Aorta (tissue), 5 donors: ENCODE measurements around the gene SMARCA2. TPM values are rescaled to one million over a fixed set of nuclear protein-coding genes. Genes with fewer than 3 reads are reported as not detected.

ENCODE experiments used
- ATAC-seq: fragments of 200-7000 bp; cut with Tn5 transposase; one replicate; pipeline ENCODE4 v1.9.1; 2022; ENCODE audit warnings: moderate library complexity; ENCODE audit not compliant: low FRiP score
- DNase-seq, 2 donors: peaks; one replicate each; pipeline ENCODE4 v3.0.0-alpha.2; 2020
- H3K27ac ChIP-seq, 2 donors: one replicate each; pipeline ENCODE4 v1.5.1; 2013; ENCODE audit warnings: low read length in 2 of 2, mild to moderate bottlenecking in 2 of 2, moderate library complexity in 2 of 2, control low read depth in 1 of 2, inconsistent platforms in 1 of 2, low read depth in 1 of 2
- H3K27me3 ChIP-seq, 2 donors: one replicate each; pipeline ENCODE4 v1.6.1; 2013; ENCODE audit warnings: control low read depth in 1 of 2, low read length in 1 of 2, mild to moderate bottlenecking in 1 of 2, moderate library complexity in 1 of 2; ENCODE audit not compliant: insufficient read depth in 2 of 2, control insufficient read depth in 1 of 2
- H3K36me3 ChIP-seq, 2 donors: one replicate each; pipeline ENCODE4 v1.6.1; 2013; ENCODE audit warnings: control low read depth in 1 of 2, low read length in 1 of 2, mild to moderate bottlenecking in 1 of 2; ENCODE audit not compliant: insufficient read depth in 2 of 2, control insufficient read depth in 1 of 2
- H3K4me1 ChIP-seq, 2 donors: one replicate each; pipeline ENCODE4 v1.6.1; 2013; ENCODE audit warnings: low read length in 2 of 2, control low read depth in 1 of 2, mild to moderate bottlenecking in 1 of 2, moderate library complexity in 1 of 2; ENCODE audit not compliant: insufficient read depth in 2 of 2, control insufficient read depth in 1 of 2
- H3K4me3 ChIP-seq, 2 donors: one replicate each; pipeline ENCODE4 v1.5.1; 2013; ENCODE audit warnings: low read length in 2 of 2, control low read depth in 1 of 2, mild to moderate bottlenecking in 1 of 2
- H3K9me3 ChIP-seq: one replicate; pipeline ENCODE4 v1.6.1; 2013; ENCODE audit warnings: mild to moderate bottlenecking, low read length; ENCODE audit not compliant: control insufficient read depth
- WGBS, 2 donors: extraction: QIAGEN DNeasy Blood & Tissue Kit; methylation state at CpG; one replicate each; pipeline ENCODE4 v1.1.7; 2013; 5-methylcytosine and 5-hydroxymethylcytosine counted together
- intact Hi-C, 2 donors: fragments of 100-400 bp; cut with DNase I; formaldehyde crosslinking; loops; one replicate each; pipeline versions ENCODE4 v1.14.2 to v1.15.0; 2022
- polyA plus RNA-seq, 2 donors: library from polyadenylated mRNA; stranded (reverse); fragments of 200-250 nt; gene quantifications; one replicate each; pipeline ENCODE4 v1.2.3, GENCODE V29; 2013
- total RNA-seq, 2 donors: library from RNA; stranded (reverse); fragmentation: NEBNext Ultra II Directional; extraction: Animal tissue kit (Norgen Biotek cat#: 25700); gene quantifications; one replicate each; pipeline ENCODE4 v1.2.1, GENCODE V29; 2021
- donor health status: healthy with polysubstance abuse.
- donor health status: Bipolar disorder and iron deficiency.
- donor health status: DM: no; HTN: no; CAD: no.
- donor health status: DM: no; HTN: no; CAD: no.
- donor health status: DM: yes; HTN: yes; CAD: no.

Gene SMARCA2
- total and polyA plus RNA-seq, 4 donors: 61.7 to 265 (median 145) TPM

DNA sequence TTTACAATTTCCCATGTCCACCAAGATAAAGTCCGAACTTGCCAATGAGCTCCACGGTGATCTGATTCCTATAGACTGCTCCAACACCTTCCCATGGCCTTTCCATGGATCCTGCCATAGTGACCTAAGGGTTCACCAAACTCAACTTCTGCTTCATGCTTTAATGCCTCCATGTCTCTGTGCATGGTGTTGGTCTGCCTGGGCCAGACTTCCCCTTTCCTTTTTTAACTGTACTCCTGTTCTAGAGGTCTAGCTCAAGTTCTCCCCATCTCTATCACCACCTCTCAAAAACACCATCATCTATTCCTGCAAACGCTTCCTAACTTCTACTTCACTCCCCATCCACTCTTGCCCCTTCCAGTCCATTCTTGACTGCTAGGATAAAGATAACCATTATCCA, 14.8 kb upstream of the SMARCA2 start:
- intact Hi-C loops: no loop called here
- Histone ChIP-seq H3K9me3 (no peaks in the 10 kb centered on the region), H3K27ac (no peak overlapping the region), H3K4me3 (no peak overlapping the region), H3K27me3 (no peaks in the 10 kb centered on the region), H3K36me3 (no peaks in the 10 kb centered on the region), H3K4me1 (no peaks in the 10 kb centered on the region)
- DNase-seq: no peak
- WGBS, 2 donors: 97 to 98% methylated on average over 3 of the region's 3 CpGs
- ATAC-seq: no peak

DNA sequence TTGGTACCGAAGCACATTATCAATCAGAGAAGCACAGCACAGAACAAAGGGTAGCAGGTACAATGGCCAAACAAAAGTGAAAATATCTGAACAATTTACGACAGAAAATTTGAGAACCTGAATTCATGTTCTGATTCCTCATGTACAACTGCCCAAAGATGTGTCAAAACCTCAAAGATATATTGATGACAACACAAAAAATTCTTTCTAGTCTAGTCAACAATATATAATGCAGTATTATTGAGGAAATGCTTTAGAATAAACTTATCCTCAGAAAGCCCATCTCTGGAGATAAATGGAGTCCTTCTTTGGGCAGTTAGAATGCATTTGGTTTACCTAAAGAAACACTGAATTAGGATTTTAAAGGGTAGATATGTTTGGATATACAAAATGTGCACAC, 6.8 kb upstream of the SMARCA2 start:
- Histone ChIP-seq H3K9me3 (no peaks in the 10 kb centered on the region), H3K36me3 (no peaks in the 10 kb centered on the region), H3K4me3 (no peak overlapping the region), H3K27me3 (no peaks in the 10 kb centered on the region), H3K4me1 (peaks cover 0 to under 1% of the 10 kb centered on the region in 2 donors), H3K27ac (no peak overlapping the region)
- no peak for ATAC-seq
- DNase-seq: no peak
- intact Hi-C loops: no loop called here
- 92 to 96% methylated on average over 2 of the region's 2 CpGs for WGBS, 2 donors

DNA sequence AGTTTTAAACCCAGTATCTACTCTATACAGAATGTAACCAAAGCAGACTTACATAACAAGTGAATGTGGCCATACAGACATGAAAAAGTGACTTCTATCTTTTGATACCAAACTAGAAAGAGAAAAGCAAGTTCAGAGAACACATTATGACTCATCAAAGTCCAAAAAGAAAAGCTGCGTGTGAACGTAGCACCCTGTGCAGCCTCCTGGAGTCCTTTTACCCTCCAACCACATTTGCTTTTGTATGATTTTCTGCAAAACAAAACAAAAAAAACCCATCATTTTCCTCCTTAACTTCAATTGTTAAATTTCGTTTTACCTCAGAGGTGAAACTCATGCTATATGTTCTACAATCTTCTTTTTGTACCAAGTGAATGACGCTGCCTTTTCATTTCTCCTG, 2.8 kb upstream of the SMARCA2 start:
- Histone ChIP-seq H3K9me3 (no peaks in the 10 kb centered on the region), H3K27ac (no peak overlapping the region), H3K36me3 (no peaks in the 10 kb centered on the region), H3K4me1 (peaks cover 0 to 3% of the 10 kb centered on the region in 2 donors), H3K4me3 (no peak overlapping the region), H3K27me3 (no peaks in the 10 kb centered on the region)
- WGBS, 2 donors: 93 to 96% methylated on average over 4 of the region's 4 CpGs
- ATAC-seq (no peak), DNase-seq (no peak)
- intact Hi-C loops: loop anchor here (5.0 to 10.0 kb wide), 3 partner anchors 615 to 802 kb away; no protein-coding TSS in a partner anchor

DNA sequence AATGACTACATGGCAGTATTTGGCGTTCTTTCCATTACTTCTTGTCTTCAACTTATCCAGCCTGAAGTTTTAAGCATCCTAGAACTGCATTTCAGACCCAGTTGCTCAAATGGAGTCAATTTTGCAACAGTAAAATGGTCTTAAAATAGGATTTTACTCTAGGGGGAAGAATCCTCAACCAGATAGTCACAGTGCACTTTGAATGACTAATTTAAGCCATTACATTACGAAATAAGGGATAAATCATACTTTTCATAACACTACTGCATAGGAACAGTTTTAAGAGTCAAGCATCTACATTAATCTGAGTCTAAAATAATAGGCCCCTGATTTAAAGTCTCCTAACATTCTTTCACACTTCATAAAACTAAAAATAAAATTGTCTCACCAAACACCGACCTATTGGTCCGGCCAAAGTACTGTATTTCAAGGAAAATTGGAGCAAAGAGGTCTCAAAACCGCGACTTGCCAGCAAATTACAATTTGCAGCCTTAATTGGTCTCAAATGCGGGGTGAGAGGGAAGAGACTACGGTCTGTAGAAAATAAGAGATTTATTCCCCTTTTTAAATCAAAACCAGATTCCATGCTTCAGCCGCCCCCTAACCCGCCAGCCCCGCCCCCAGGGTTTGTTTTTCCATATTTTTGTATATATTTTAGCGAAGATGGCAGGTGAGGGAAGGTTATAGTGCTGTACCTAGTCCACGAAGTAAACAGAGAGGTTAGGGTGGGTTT, 1.2 kb upstream of the SMARCA2 start:
- peak overlapping the region; percentile 28 to 60 for H3K4me3 ChIP-seq
- H3K9me3 ChIP-seq: no peaks in the 10 kb centered on the region
- H3K4me1 ChIP-seq: peaks cover 0 to 3% of the 10 kb centered on the region in 2 donors
- intact Hi-C loops: loop anchor here (2.0 to 10.0 kb wide), 4 partner anchors 613 to 831 kb away; partner anchors contain the start of gene PUM3 (in 1 of the 2)
- peak overlapping the region; percentile 39 to 48 for H3K27ac ChIP-seq
- 4 to 6% methylated on average over 13 of the region's 13 CpGs for WGBS, 2 donors
- no peak for ATAC-seq
- H3K27me3 ChIP-seq: no peaks in the 10 kb centered on the region
- DNase-seq: no peak
- no peaks in the 10 kb centered on the region for H3K36me3 ChIP-seq

DNA sequence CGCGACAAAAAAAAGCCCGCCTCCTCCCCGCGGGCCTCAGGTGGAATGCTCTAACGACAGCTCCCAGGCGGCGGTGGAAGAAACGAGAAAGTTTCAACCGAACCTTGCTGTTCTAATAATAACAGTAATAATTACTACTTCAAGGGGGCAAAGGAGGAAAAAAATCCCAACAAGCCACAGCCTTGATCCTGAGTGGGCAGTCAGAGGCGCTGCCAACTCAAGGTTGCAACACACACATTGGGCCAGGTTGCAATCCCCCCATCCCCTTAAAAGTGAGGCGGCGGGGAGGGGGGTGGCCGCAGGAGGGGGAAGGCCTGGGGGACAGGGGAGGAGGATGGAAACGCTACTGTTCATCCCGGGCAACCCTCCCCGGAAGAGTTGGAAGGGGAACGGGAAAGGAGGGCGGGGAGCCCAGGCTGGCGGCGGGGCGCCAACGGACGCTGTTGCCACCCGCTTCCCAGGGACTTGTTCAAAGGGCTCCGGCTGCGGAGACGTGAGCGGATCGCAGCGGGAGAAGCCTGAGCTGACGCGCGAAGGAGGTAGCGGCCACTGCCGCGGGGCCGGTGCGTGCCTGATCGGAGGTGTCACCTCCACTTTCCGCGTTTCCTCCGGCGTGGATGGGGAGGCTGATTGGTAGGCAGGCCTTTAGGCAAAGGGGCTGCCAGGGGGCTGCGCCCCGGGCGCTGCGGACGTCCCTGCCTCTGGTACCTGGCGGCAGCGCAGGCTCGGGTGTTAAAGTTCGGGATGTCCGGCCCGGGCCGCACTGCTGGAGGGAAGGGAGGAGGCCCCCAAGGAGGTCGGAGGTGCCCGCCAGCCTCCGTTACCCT, 647 bp downstream of the SMARCA2 start:
- Histone ChIP-seq H3K27ac (peak overlapping the region; percentile 79 to 93), H3K4me3 (peak overlapping the region; percentile 85 to 95), H3K36me3 (no peaks in the 10 kb centered on the region), H3K9me3 (no peaks in the 10 kb centered on the region), H3K4me1 (peaks cover 0 to 3% of the 10 kb centered on the region in 2 donors), H3K27me3 (no peaks in the 10 kb centered on the region)
- intact Hi-C loops: loop anchor here (2.0 to 10.0 kb wide), 6 partner anchors 37 to 829 kb away; partner anchors contain the start of genes PUM3 (in 1 of the 2) and VLDLR (in 1 of the 2)
- DNase-seq (peak; percentile 75 to 86), ATAC-seq (peak; percentile 34)
- 0% methylated on average over 50 to 59 of the region's 59 CpGs for WGBS, 2 donors

DNA sequence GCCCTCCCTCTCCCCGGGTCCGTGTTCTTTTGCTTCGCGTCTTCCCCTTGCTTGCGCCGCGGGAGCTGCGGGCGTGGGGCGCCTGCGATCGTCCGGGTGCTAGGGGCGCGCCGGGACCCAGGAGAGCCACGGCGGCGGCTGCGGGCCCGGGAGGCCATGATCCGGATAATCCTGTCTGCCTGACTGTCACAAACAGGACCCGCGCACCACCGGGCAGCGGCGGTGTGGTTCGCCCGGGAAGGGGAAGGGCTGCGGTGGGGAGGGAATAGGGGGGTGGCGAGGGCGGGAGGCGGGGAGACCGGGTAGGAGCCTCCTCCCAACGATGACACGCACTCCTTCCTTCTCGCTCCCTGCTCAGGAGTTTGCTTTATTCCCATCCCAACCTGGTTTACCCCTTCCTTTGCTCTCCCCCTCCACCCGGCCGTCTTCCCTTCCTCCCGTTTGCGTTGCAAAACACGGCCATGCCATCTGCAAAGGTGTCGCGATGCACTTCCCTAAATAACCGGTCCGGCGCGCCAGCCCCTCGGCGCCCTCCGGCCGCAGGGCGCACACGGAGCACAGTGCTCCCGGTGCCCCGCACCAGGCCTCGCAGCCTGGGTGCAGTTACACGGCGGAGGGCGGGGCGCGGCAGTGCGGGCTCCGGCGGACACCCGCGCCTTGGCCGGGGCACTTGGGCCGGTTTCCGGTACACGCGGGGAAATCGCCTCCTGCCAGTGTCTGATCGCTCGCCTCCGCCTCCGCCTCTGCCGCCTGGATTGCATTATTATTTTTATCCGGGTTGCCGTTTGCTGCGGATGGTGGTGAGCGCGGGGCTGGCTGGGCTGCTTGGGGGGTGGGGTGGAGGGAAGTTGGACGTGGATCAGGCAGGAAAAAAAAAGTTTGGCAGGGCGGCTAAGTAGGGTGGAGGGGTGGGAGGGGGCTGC, 1.5 kb downstream of the SMARCA2 start:
- peak overlapping the region; percentile 79 to 93 for H3K27ac ChIP-seq
- peaks cover 0 to 3% of the 10 kb centered on the region in 2 donors for H3K4me1 ChIP-seq
- H3K36me3 ChIP-seq: no peaks in the 10 kb centered on the region
- ATAC-seq (peak; percentile 81), DNase-seq (peak; percentile 90 to 92)
- H3K27me3 ChIP-seq: no peaks in the 10 kb centered on the region
- no peaks in the 10 kb centered on the region for H3K9me3 ChIP-seq
- 0% methylated on average over 76 to 85 of the region's 85 CpGs for WGBS, 2 donors
- H3K4me3 ChIP-seq: peak overlapping the region; percentile 85 to 95
- intact Hi-C loops: loop anchor here (5.0 to 10.0 kb wide), 5 partner anchors 36 to 798 kb away; partner anchors contain the start of gene VLDLR (in 1 of the 2)

DNA sequence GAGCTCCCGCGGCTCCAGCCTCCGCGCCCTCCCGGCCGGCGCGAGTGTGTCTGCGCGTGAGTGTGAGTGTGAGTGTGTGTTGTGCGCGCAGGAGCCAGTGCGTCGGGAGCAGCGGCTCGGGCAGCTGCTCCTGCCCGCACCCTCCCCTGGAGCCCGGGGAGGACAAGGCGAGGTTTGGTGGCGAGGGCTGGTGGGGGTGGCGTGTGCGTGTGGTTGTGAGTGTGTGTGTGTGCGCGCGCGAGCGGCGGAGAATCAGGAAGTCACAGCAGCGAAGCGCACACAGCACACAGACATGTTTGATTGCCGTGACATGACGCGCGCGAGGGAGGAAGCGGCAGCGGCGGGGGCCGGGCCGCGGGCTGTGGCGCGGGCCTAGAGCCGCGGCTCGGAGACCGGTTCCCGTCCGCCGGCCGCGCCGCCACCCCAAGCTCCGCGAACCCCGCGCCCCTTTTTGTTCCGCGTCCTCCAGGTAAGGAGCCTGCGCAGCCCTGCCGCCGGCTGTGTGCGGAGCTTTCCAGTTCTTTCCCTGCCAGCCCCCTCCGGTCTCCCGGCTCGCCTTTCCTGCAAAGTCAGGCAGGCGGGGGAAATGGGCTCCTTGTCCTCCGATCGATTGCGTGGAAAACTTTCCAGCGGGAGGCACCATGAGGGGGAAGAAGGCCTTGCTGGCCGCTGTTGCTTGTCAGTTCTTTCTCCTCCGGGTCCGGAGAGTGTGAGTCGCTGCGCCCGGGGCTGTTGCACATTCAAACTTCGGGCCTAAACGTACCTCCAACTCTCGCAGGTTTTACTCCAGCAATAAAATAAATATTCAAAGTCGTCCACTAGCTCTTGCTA, 2.4 kb downstream of the SMARCA2 start:
- H3K27me3 ChIP-seq: no peaks in the 10 kb centered on the region
- intact Hi-C loops: loop anchor here (5.0 to 10.0 kb wide), 5 partner anchors 35 to 797 kb away; partner anchors contain the start of gene VLDLR (in 1 of the 2)
- peak overlapping the region; percentile 85 to 95 for H3K4me3 ChIP-seq
- peak overlapping the region; percentile 79 to 92 for H3K27ac ChIP-seq
- H3K4me1 ChIP-seq: peaks cover 0 to 3% of the 10 kb centered on the region in 2 donors
- DNase-seq (peak; percentile 91 to 92), ATAC-seq (peak; percentile 65)
- no peaks in the 10 kb centered on the region for H3K9me3 ChIP-seq
- no peaks in the 10 kb centered on the region for H3K36me3 ChIP-seq
- WGBS, 2 donors: 0% methylated on average over 69 to 81 of the region's 81 CpGs
